ENCODE measurements around the gene PPP1R14D.

DNA sequence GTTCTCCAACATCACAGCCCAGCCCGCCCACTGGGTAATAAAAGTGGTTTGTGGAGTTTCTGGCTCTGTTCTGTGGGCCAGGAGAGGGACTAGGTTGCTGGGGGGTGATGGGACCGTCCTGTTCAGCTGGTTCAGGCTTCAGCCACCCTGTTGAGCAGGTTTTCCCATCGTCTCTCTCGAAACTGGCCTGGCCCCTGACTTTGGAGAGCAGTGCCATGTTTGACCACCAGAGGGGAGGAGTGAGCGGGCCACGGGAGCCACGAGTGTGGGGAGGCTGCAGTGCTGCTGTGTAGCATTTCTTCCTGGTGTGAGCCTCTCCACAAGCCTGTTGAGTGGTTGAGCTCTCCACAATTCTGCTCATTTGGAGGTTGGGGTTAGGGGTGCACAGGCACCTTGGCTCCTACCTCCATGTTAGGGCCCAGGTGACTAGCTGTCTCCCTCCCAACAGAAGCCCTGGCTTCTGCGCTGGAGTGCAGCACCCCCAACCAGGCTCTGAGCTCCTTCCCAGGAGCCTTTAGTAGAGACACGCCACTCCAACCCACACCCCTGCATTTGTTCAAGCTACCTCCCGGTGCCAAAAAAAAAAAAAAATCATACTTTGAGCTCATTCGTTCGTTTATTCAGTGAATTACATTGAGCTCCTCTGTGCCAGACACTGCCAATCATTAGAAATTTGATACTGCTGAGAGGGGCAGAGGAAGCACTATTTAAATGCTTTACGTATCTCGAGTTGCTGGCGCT lies 29.3 kb upstream of the PPP1R14D start:
- TF ChIP-seq POLR2A (IDR thresholded peaks at IDR 0.05), result no peak
- TF ChIP-seq, protein P1, sequence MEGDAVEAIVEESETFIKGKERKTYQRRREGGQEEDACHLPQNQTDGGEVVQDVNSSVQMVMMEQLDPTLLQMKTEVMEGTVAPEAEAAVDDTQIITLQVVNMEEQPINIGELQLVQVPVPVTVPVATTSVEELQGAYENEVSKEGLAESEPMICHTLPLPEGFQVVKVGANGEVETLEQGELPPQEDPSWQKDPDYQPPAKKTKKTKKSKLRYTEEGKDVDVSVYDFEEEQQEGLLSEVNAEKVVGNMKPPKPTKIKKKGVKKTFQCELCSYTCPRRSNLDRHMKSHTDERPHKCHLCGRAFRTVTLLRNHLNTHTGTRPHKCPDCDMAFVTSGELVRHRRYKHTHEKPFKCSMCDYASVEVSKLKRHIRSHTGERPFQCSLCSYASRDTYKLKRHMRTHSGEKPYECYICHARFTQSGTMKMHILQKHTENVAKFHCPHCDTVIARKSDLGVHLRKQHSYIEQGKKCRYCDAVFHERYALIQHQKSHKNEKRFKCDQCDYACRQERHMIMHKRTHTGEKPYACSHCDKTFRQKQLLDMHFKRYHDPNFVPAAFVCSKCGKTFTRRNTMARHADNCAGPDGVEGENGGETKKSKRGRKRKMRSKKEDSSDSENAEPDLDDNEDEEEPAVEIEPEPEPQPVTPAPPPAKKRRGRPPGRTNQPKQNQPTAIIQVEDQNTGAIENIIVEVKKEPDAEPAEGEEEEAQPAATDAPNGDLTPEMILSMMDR (IDR thresholded peaks at IDR 0.05), result peak; percentile 66 to 94 (median 89)

Measured in vagina (tissue), 2 donors.